Right renal cortex interstitium (tissue), 3 donors: ENCODE results near the gene LRRC8E. TPM values are rescaled to one million over a fixed set of nuclear protein-coding genes. Genes with fewer than 3 reads are reported as not detected.
"Not testable (repeated sequence)": the region's sequence is repeated elsewhere in the genome, so short reads cannot be mapped to it uniquely, and the experiment has no call there.

Experiments
- DNase-seq, 3 donors: peaks; one replicate each; pipeline ENCODE4 v3.0.0-alpha.2; 2013; ENCODE audit warnings: low read depth in 3 of 3, low spot score in 2 of 3
- polyA plus RNA-seq, 3 donors: library from polyadenylated mRNA; unstranded; fragments of 120-200 nt; gene quantifications; one replicate each; pipeline ENCODE4 v1.2.1, GENCODE V29; 2013; ENCODE audit not compliant: insufficient read length in 3 of 3

The LRRC8E gene
- polyA plus RNA-seq, 3 donors = 1.9 to 2.4 (median 2.3) TPM

DNA sequence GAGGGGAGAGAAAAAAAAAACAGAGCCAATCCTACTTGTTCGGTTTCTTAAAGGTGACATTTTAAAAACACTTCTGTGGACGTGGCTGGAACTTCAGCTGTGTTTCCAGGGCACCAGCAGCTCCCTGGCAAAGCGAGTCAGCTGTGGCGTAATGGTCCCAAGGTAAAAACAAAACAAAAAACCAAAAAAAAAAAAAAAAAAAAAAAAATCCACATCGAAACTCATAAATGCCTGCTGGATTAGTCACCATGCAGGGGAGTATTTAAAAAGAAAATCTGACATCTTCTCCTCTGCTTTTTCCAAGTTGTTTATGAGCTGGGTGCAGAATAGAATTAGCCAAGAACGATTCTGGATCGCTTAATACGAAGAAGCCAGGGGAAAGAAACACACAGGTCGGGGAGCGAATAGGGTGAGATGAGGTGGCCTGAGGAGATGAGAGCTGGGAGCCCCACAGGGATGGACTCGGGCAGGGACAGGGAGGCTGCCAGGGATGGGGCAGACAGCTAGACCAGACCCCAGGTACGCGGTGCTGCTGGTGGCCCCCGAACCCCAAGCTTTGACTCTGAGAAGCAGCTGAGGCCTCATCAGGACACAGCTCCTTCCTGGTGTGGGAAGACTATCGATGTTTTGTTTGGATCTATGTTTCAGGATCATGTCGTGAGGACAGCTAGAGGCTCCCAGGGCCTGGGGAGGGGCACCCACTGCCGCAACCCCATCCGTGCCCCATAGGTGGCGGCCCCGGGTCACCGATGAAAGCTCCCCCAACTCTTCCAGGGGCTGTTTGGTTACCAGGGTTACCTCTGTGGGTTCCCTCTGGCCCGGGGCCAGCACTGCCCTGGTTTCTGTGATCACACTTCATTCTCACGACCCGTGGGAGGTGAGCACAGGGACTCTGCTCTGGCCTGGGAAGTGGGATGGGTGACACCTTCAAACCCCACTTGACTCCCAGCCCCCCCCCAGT is 40.7 kb downstream of the LRRC8E start:
- DNase-seq = no peak

DNA sequence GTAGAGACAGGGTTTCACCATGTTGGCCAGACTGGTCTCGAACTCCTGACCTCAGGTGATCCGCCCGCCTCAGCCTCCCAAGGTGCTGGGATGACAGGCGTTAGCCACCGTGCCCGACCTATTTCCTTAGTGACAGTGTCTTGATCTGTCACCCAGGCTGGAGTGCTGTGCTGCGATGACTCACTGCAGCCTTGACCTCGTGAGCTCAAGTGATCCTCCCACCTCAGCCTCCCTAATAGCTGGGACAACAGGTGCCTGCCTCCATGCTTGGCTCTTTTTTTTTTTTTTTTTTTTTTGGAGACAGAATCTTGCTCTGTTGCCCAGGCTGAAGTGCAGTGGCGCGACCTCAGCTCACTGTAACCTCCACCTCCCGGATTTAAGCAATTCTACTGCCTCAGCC is 41.7 kb downstream of the LRRC8E start:
- DNase-seq = not testable (repeated sequence)

DNA sequence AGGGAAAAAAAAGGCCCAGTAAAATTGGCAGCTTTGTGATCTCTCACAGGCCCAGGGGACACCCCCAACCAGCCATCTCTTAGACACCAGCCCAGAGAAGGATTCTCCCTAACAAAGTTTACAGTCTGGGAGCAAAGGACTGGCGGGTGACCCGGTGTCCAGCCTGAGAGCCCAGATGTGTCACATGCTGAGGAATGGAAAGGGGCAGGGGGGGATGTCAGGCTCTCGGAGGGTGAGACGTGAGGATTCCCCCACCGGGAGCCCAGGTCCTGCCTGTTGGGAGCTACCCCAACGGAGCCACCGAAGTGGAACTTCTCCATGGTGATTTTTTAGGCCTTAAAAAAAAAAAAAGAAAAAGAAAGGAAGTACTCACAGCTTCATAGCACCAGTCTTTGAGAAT is 42.5 kb downstream of the LRRC8E start:
- DNase-seq = no peak

DNA sequence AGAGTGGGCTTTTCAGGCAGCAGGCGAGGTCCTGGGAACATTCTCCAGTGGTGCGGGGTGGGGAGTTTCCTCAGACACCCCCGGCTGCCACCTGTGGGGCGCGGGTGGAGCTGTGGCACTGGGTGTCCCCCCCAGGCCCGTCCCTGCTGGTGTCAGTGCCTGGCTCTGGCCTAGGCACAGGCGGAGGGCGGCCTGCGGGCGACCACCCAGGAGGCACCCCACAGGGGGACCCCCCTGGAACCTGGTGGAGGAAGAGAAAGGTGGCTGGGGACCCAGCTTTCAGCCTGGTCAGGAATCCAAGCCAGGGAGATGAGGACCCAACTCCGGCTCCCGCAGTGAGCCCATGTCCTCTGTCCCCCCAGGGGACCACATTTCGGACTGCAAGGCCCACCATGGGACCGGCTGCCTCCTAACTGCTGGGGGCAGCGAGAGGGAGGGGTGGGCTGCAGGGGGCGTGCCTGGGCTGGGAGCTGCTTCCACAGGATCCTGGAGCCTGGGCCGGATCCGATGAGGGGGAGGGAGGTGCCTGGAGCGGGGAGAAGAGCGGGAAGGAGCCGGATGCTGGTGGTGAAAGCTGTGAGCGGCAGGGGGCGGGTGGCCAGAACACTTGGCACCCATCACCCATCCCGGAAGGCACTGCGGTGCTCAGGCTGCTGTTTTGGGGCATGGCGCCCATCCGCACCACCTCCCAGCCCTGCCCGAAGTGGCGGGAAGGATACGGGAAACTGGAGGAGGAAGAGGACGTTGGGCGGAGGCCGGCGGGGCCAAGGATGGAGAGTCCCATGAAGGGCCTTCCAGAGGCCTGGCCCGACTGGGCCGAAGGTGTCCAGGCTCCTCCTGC is 43.1 kb downstream of the LRRC8E start:
- DNase-seq = no peak

DNA sequence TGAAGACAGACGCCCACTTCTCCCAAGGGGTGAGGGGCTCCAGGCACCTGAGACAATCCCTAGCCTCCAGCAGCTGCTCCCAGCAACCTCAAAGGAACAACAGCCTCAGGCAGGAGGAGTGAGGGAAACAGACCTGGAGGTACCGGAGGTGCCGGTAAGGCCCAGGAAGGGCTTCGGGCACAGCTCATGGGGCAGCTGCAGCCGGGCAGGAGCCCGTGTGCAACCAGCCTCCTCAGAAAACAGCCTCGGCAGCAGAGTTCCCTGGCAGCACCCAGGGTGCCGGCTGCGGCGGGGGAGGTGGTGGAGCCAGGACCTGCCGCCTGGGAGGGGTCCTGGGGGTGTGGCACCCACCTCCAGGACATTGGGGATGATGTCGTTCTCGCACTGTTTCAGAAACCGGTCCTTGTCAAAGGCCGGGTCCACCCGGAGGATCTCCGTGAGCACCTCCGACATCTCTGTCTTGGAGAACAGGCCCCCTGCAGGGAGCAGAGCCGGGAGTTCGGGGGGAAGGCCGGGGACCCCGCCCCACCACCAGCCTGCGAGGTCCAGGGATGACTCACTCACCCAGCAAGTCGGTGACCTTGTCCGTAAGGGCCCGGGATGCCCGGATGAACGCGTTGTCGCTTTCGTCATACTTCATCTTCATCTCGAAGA is 44.1 kb downstream of the LRRC8E start:
- DNase-seq = no peak

DNA sequence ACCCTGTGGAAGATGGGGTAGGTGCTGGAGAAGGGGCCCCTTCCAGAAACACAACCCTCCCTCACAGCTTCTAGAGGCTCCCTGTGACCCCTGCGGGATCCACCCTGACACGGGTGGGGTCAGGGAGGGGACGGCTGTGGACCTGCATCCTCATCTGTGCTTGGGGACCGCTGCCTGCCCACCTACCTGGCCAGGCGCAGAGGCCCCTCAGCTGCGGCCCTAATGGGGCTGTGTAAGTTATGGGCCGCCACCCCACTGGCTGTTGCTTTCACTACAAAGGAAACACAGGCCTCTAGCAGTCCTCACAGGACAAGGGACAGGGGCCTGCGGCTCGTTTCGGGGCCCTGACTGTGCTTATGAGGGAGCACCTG is 44.6 kb downstream of the LRRC8E start:
- no peak for DNase-seq

DNA sequence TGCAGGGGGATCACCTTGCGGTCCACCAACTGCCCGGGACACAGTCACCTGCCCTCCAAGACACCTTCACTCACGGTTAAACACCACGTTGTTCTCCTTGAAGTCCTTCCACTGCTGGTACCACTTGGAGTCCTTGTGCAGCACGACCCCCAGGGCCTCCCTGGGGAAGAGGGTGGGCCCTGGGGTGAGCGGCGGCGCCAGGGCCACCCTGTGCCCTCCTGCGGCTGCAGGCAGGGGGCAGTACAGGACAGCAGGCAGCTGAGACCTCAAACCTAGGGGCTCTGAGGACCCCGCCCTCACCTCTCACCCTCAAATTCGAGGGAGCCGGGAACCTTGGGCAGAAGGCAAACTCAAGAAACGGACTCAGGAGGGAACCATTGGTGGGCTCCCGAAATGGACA is 45.1 kb downstream of the LRRC8E start:
- DNase-seq = no peak

DNA sequence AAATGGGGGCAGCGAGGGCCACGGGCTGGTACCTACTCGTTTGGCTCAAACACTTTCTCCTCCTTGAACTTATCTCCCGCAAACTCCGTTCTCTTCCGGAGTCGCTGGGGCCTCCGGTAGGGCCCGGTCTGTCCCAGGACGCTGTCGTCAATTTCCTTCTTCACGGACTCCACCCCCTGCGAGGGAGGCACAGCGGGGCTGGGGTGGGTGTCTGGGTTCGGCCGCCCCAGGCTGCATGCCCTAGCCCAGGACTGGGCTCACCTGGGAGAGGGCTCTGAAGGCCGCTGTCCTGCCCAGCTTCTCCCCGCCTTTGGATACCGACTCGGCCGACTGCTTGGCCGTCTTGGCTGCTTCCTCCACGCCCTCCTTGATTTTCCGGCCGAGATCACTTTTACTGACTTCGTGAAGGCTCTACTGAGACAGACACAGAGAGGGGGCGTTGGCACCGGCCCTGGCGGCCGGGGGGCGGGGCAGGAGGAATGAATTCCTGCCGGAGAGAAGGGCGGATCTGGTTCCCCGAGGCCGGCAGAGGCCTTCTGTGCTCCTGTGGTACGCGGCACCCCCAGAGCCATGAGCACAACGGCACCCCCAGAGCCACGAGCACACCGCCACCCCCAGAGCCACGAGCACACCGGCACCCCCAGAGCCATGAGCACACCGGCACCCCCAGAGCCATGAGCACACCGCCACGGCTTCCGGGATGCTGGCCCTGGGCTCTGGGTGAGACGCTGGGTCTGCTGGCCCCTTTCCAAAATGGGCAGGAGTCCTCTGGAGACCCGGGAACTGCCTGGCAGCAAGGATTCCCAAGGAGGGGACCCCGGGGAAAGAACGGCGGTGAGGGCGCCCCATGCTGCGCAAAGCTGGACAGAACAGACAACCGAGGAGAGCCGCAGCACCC is 45.8 kb downstream of the LRRC8E start:
- no peak for DNase-seq

DNA sequence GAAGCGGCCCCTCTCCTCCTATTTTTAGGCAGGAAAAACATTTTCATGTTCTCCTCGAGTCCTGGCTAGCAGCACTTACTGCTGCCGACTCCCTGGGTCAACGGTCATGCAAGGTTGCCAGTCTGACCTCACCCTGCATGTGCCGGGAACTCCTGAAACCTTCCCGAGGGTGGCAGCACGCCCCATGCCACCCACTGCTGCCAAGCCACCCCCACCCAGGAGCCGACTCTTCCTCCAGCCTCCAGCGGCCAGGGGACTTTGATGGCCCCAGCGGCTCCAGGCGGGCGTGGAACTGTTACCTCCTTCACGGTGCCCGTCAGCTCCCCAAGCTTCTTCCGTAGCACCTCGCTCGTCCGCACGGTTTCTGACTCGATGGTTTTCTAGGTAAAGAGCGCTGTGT is 46.5 kb downstream of the LRRC8E start:
- DNase-seq = no peak

DNA sequence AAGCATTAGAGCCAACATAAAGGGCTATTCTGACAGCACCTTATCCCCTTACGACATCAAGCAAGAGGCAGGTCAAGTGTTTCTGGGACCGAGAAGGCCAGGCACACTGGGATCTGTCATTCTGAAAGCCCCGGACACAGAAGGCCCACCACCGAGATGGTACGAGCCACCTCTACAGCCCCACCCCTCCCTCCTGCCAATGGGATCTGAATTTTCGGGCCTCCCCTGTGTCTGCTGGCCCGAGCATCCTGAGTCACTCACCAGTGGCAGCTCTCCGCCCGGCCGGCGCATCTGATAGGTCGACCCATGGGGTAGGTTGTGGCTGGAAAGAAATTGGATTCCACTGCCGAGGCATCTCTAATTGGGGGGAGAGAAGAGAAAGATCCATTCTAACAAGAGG is 52.5 kb downstream of the LRRC8E start:
- DNase-seq = no peak

DNA sequence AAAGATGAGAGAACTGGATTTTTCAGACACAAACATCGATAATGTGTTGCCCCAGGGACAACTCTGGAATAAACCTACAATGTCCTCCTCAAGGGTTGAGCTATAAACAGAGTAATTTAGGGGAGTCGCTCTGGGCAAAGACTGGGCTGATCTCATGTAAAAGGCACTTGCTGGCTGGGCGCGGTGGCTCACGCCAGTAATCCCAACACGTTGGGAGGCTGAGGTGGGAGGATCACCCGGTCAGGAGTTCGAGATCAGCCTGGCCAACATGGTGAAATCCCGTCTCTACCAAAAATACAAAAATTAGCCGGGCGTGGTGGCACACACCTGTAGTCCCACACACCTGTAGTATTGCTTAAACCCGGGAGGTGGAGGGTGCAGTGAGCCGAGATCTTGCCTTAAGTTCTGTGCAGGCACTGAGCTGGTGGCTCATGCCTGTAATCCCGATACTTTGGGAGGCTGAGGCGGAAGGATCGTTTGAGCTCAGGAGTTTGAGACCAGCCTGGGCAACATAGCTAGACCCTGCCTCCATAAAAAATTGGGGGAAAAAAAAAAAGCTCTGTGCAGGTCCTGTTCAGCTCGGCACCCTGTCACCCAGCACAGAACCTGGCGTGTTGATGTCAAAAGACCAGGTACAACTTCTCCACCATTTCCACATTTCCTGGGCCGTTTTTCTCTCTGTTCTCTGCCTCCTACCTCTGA is 53.7 kb downstream of the LRRC8E start:
- no peak for DNase-seq

DNA sequence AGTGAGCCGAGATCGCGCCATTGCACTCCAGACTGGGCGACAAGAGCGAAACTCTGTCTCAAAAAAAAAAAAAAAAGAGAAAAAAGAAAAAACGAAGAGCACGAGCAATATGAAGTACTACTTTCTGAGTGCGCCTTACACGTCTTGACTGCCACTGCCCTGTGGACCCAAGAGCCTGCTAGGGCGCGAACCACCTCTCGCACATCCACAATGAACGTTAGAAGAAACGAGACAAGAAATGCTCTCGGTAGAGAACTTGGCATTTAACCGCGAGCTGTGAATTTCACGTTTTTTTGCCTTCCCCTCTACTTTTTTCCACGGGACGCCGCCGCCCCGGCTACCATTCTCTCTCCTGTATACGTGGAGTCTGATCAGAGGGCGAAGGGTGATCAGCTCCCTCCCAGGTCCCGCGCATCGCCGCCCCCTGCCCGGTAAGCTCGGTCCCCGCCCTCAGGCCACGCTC is 54.7 kb downstream of the LRRC8E start:
- no peak for DNase-seq

DNA sequence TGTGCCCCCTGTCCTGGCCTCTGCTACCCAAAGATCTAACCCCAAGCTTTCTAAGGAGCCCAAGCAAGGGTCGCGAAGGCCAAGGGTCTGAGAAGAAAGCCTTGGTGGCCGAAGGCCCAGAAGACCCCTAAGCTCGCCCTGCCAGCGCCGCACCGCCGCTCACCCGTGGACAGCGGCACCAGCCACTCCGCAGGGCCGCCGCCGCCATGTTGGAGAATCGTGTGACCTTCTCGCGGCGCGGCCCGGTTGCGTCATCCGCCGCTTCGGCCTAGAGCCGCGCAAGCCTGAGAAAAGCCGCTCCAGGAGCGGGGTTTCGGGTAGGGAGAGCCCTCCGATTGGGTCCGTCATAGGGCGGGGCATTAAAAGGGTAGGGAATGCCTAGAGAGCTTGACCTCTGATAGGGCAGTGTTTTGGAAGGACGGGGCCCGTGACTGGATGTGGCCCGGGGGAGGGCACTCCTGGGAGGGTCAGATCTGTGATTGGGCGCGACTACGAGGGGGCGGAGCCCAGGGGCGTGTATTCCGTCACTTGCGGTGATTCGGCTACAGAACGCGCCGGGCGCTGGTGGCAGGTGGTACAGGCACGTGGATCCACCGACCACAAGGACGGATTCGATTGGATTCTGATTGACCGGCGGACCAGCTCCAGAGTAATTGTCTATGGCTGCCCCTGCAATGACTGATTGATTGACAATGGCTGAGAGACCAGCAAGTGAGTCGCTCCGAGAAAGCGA is 55.3 kb downstream of the LRRC8E start, which contains the start of gene TIMM44:
Gene TIMM44, minus strand, starts transcription at position 223 of the 733 bp plus-strand sequence. Its CDS starts 15 bp downstream, at position 208.
- DNase-seq = peak; percentile 96 to 98 (median 97)

DNA sequence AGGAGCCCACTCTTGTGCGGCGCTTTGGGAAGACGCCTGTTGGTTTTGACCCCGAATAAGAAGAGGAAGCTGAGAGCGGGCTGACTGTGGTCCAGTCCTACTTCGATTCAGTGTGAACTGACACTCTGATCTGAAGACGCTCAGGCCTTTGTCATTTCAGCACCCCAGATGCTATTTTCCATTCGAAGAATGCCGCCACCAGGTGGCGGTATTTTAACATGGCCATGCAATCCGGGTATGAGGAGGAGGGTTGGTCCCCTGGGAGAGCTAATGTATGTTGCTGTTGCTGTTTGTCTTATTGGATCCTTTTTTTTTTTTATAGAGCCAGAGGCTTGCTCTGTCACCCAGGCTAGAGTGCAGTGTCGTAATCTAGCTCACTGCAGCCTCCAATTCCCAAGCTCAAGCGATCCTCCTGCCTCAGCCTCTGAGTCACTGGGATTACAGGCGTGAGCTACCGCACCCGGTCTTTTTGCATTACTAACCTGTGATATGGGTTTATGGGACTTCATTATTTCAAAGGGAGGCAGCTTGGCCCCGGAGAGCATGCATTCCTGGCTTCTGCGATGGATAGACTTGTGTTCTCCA is 56.0 kb downstream of the LRRC8E start:
- DNase-seq = peak; percentile 88 to 91 (median 90)

DNA sequence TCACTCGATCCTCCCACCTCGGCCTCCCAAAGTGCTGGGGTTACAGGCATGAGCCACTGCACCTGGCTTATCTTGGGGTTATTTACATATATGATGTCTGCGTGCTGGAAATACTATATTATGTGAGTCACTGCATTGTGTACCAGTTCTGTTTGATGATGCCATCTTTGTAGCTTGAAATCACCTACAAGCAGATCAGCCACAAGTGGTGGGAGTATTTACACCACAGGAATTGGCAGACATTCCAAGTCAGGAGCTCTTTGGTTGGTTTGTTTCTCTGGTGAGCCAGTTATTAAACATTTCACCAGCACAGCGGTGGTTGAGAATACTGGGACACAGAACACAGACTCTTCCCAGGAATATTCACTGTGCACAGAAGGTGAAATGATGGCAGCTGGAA is 59.6 kb downstream of the LRRC8E start:
- no peak for DNase-seq
